HEK293 (cell line): ENCODE results near the gene TMEM176B.

ENCODE experiments used
- CTCF ChIA-PET: fragments of 350-600 bp; formaldehyde crosslinking; extraction: SDS; loops from one replicate; lab custom pipeline; 2021; ENCODE audit warnings: antibody characterized with exemption; lab: Yijun Ruan, JAX
- POLR2A ChIA-PET: fragments of 300-600 bp; formaldehyde crosslinking; extraction: SDS; loops from one replicate; lab custom pipeline; 2020; ENCODE audit warnings: antibody characterized with exemption, inconsistent platforms; lab: Yijun Ruan, JAX
- H3K27ac ChIP-seq: fragments of 200-500 bp; sonication (Bioruptor generic); 2 replicates; pipeline ENCODE4 v1.5.1; 2014; ENCODE audit warnings: low read depth, low read length, control low read depth, inconsistent platforms; ENCODE audit errors: extremely low read depth
- H3K36me3 ChIP-seq, 2 experiments: fragments of 200-500 bp in 1 of 2; sonication (Bioruptor generic) in 1 of 2; 1 replicate in 1 of 2; 2 replicates in 1 of 2; pipeline ENCODE4 v1.5.1; 2014 to 2017; ENCODE audit warnings: inconsistent platforms in 2 of 2, low read length in 2 of 2; ENCODE audit not compliant: control insufficient read depth in 2 of 2, insufficient read depth in 1 of 2
- H3K4me1 ChIP-seq: fragments of 200-500 bp; sonication (Bioruptor generic); 2 replicates; pipeline ENCODE4 v1.5.1; 2014; ENCODE audit warnings: mild to moderate bottlenecking, low read length, inconsistent platforms; ENCODE audit not compliant: control insufficient read depth, insufficient read depth
- H3K4me3 ChIP-seq: 2 replicates; pipeline ENCODE4 v1.5.1; 2011; ENCODE audit warnings: low read depth, mild to moderate bottlenecking, control low read depth, low read length, moderate library complexity
- H3K9me3 ChIP-seq: fragments of 200-500 bp; sonication (Bioruptor generic); 2 replicates; pipeline ENCODE4 v1.5.1; 2014; ENCODE audit warnings: low read depth, low read length, inconsistent platforms; ENCODE audit not compliant: control insufficient read depth, insufficient read depth
- BCL11A ChIP-seq: fragments of 450-650 bp; formaldehyde crosslinking; IDR thresholded peaks from 2 replicates; pipeline ENCODE4 v1.5.1; 2016; ENCODE audit warnings: low read depth, missing biosample characterization, missing genetic modification characterization
- HOXD13 ChIP-seq: sonication (generic); formaldehyde crosslinking; IDR thresholded peaks from 2 replicates; pipeline ENCODE4 v1.8.0; 2022; ENCODE audit warnings: missing genetic modification reagents, borderline replicate concordance
- KLF8 ChIP-seq: fragments of 450-650 bp; formaldehyde crosslinking; IDR thresholded peaks from 2 replicates; pipeline ENCODE4 v1.5.1; 2016; ENCODE audit warnings: missing biosample characterization, missing genetic modification characterization
- PBX3 ChIP-seq: sonication (generic); formaldehyde crosslinking; IDR thresholded peaks from 2 replicates; pipeline ENCODE4 v1.8.1; 2022; ENCODE audit warnings: mild to moderate bottlenecking, moderate library complexity, missing genetic modification reagents
- TRIM28 ChIP-seq: IDR thresholded peaks from 2 replicates; pipeline ENCODE4 v1.6.1; 2011; ENCODE audit warnings: low read length, control low read depth, borderline replicate concordance
- YY1 ChIP-seq: fragments of 450-650 bp; formaldehyde crosslinking; IDR thresholded peaks from 2 replicates; pipeline ENCODE4 v1.5.1; 2018; ENCODE audit warnings: missing biosample characterization, missing genetic modification characterization
- ZBTB20 ChIP-seq: fragments of 450-650 bp; formaldehyde crosslinking; IDR thresholded peaks from 2 replicates; pipeline ENCODE4 v1.5.1; 2016; ENCODE audit warnings: missing biosample characterization, missing genetic modification characterization
- ZBTB8A ChIP-seq: fragments of 450-650 bp; formaldehyde crosslinking; IDR thresholded peaks from 2 replicates; pipeline ENCODE4 v1.5.1; 2016; ENCODE audit warnings: missing biosample characterization, missing genetic modification characterization
- ZNF10 ChIP-seq: fragments of 450-650 bp; formaldehyde crosslinking; IDR thresholded peaks from 2 replicates; pipeline ENCODE4 v1.5.1; 2017; ENCODE audit warnings: missing biosample characterization, missing genetic modification characterization
- ZNF121 ChIP-seq: fragments of 450-650 bp; formaldehyde crosslinking; IDR thresholded peaks from 2 replicates; pipeline ENCODE4 v1.5.1; 2016; ENCODE audit warnings: missing biosample characterization, missing genetic modification characterization
- ZNF174 ChIP-seq: fragments of 450-650 bp; formaldehyde crosslinking; IDR thresholded peaks from 2 replicates; pipeline ENCODE4 v1.5.0; 2017; ENCODE audit warnings: missing biosample characterization, mild to moderate bottlenecking, missing genetic modification characterization
- ZNF214 ChIP-seq: fragments of 450-650 bp; formaldehyde crosslinking; IDR thresholded peaks from 2 replicates; pipeline ENCODE4 v1.5.1; 2017; ENCODE audit warnings: missing biosample characterization, mild to moderate bottlenecking, missing genetic modification characterization, borderline replicate concordance
- ZNF280D ChIP-seq: fragments of 450-650 bp; formaldehyde crosslinking; IDR thresholded peaks from 2 replicates; pipeline ENCODE4 v1.5.1; 2016; ENCODE audit warnings: missing biosample characterization, missing genetic modification characterization
- ZNF324 ChIP-seq: fragments of 450-650 bp; formaldehyde crosslinking; IDR thresholded peaks from 2 replicates; pipeline ENCODE4 v1.5.1; 2016; ENCODE audit warnings: missing biosample characterization, missing genetic modification characterization
- ZNF37A ChIP-seq: fragments of 450-650 bp; IDR thresholded peaks from 2 replicates; pipeline ENCODE4 v1.5.1; 2018; ENCODE audit warnings: missing biosample characterization, missing genetic modification characterization
- ZNF404 ChIP-seq: fragments of 450-650 bp; formaldehyde crosslinking; IDR thresholded peaks from 2 replicates; pipeline ENCODE4 v1.5.1; 2017; ENCODE audit warnings: missing biosample characterization, missing genetic modification characterization
- ZNF416 ChIP-seq: fragments of 450-650 bp; formaldehyde crosslinking; IDR thresholded peaks from 2 replicates; pipeline ENCODE4 v1.5.1; 2016; ENCODE audit warnings: missing biosample characterization, missing genetic modification characterization
- ZNF48 ChIP-seq: fragments of 450-650 bp; formaldehyde crosslinking; IDR thresholded peaks from 2 replicates; pipeline ENCODE4 v1.5.1; 2016; ENCODE audit warnings: missing biosample characterization, missing genetic modification characterization
- ZNF558 ChIP-seq: fragments of 450-650 bp; formaldehyde crosslinking; IDR thresholded peaks from 2 replicates; pipeline ENCODE4 v1.5.1; 2016; ENCODE audit warnings: missing biosample characterization, missing genetic modification characterization
- ZNF571 ChIP-seq: fragments of 450-650 bp; formaldehyde crosslinking; IDR thresholded peaks from 2 replicates; pipeline ENCODE4 v1.5.0; 2017; ENCODE audit warnings: missing biosample characterization, missing genetic modification characterization
- ZNF677 ChIP-seq: fragments of 450-650 bp; IDR thresholded peaks from 2 replicates; pipeline ENCODE4 v1.5.0; 2018; ENCODE audit warnings: missing biosample characterization, mild to moderate bottlenecking, missing genetic modification characterization, moderate library complexity
- ZNF692 ChIP-seq: fragments of 450-650 bp; formaldehyde crosslinking; IDR thresholded peaks from 2 replicates; pipeline ENCODE4 v1.5.1; 2016; ENCODE audit warnings: missing biosample characterization, missing genetic modification characterization
- ZNF830 ChIP-seq: fragments of 450-650 bp; IDR thresholded peaks from 2 replicates; pipeline ENCODE4 v1.5.0; 2018; ENCODE audit warnings: missing biosample characterization, missing genetic modification characterization, low read depth, mild to moderate bottlenecking, moderate library complexity
- ZNF843 ChIP-seq: fragments of 450-650 bp; formaldehyde crosslinking; IDR thresholded peaks from 2 replicates; pipeline ENCODE4 v1.5.1; 2016; ENCODE audit warnings: missing biosample characterization, missing genetic modification characterization
- ZSCAN16 ChIP-seq: fragments of 450-650 bp; formaldehyde crosslinking; IDR thresholded peaks from 2 replicates; pipeline ENCODE4 v1.5.1; 2016; ENCODE audit warnings: missing biosample characterization, missing genetic modification characterization
- ZSCAN30 ChIP-seq: fragments of 450-650 bp; IDR thresholded peaks from 2 replicates; pipeline ENCODE4 v1.5.1; 2018; ENCODE audit warnings: missing biosample characterization, mild to moderate bottlenecking, missing genetic modification characterization, moderate library complexity
- ZSCAN5A ChIP-seq: fragments of 450-650 bp; formaldehyde crosslinking; IDR thresholded peaks from 2 replicates; pipeline ENCODE4 v1.5.1; 2016; ENCODE audit warnings: missing biosample characterization, missing genetic modification characterization

Gene TMEM176B

GRCh38 chr7:150748376-150748775 is 51.8 kb downstream of the TMEM176B start:
- ChIA-PET CTCF (interaction anchor here (1.0 kb wide), 2 partner anchors 9 to 238 kb away, joined by 3 read pairs; no protein-coding TSS in a partner anchor), POLR2A (no interaction called here)
- H3K4me3 ChIP-seq: no peak overlapping the region
- no peaks in the 10 kb centered on the region for H3K4me1 ChIP-seq
- H3K36me3 ChIP-seq: no peaks in the 10 kb centered on the region
- H3K27ac ChIP-seq: no peak overlapping the region
- TF ChIP-seq YY1 (tag by site-specific recombination): no peak
- TF ChIP-seq KLF8 (tag by site-specific recombination): no peak
- TF ChIP-seq ZNF10 (tag by site-specific recombination): no peak
- TF ChIP-seq BCL11A: no peak
- TF ChIP-seq ZNF843 (tag by site-specific recombination): no peak
- no peak for TF ChIP-seq TRIM28
- TF ChIP-seq ZNF121: no peak
- no peak for TF ChIP-seq ZSCAN16 (tag by site-specific recombination)
- TF ChIP-seq HOXD13 (CRISPR knock-in tag): no peak
- TF ChIP-seq ZNF571: no peak
- no peak for TF ChIP-seq ZNF280D
- H3K9me3 ChIP-seq: no peaks in the 10 kb centered on the region

- TF ChIP-seq ZNF214: no peak
- no peak for TF ChIP-seq ZBTB8A (tag by site-specific recombination)
- no peak for TF ChIP-seq ZSCAN5A (tag by site-specific recombination)
- TF ChIP-seq ZNF404 (tag by site-specific recombination): no peak
- no peak for TF ChIP-seq ZNF677 (tag by site-specific recombination)
- no peak for TF ChIP-seq ZNF416 (tag by site-specific recombination)
- no peak for TF ChIP-seq ZNF324
- TF ChIP-seq ZNF692 (tag by site-specific recombination): no peak
- TF ChIP-seq ZNF174 (tag by site-specific recombination): no peak
- no peak for TF ChIP-seq PBX3 (CRISPR knock-in tag)
- TF ChIP-seq ZSCAN30 (tag by site-specific recombination): no peak
- TF ChIP-seq ZNF48 (tag by site-specific recombination): no peak
- TF ChIP-seq ZNF558 (tag by site-specific recombination): no peak
- no peak for TF ChIP-seq ZNF37A (tag by site-specific recombination)
- no peak for TF ChIP-seq ZNF830
- no peak for TF ChIP-seq ZBTB20 (tag by site-specific recombination)
- TF ChIP-seq, all 188 proteins: peak for 0
- no peak overlapping the region for H3K4me3 ChIP-seq
- H3K4me1 ChIP-seq: no peaks in the 10 kb centered on the region
- H3K36me3 ChIP-seq: no peaks in the 10 kb centered on the region
- no peak overlapping the region for H3K27ac ChIP-seq
- ChIA-PET POLR2A (no interaction called here), CTCF (no interaction called here)
- H3K9me3 ChIP-seq: no peaks in the 10 kb centered on the region
Observed at GRCh38 chr7:150746921-150747320, 53.2 kb downstream of the TMEM176B start.
